HG03135 (cell line): Measurements from ENCODE around the gene L3HYPDH.

Experiments
- ATAC-seq: cut with Tn5 transposase; IDR thresholded peaks from one replicate; pipeline ENCODE4 v1.9.1; 2021; ENCODE audit warnings: mild to moderate bottlenecking, moderate library complexity; ENCODE audit not compliant: unreplicated experiment

L3HYPDH gene

DNA sequence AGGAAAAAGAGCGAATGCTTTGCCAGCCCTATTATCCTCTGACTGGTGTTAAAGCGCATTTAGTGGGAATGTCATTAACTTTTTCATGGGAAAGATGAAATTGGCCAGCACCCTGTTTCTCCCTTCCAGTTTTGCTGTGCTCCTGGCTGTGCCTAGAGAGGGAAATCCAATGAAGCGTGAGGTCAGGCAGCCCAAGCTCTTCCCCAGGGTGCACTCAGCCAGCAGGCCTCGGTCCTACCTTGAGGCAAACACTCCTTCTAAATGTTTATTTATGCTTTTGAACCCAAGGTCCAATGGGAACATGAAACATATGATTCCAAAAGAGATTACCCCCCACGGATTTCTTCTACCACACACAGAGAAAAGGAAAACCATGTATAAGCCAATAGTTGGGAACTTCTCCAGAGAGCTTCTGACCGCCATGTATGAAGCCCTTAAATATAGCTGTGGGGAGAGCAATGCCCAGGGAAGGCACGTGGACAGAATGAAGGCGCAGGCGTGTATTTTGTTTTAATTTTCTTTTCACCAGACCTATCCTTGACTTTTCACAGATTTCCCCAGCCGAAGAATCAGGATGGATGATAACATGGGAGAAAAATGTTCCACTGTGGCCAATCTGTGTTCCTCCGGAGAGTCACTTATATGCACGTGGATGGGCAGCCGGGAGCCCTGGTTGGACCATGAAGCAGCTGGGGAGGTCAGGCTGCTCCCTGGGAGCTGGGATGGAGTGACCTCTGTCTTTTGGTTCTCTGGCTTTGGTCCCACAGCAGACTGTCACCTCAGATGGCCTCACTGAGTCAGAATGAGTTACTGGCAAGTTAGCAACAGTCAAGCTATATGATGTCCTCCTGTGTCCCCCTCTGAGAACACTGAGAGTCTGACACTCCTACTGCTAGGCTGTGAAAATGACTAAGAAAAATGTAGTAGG lies 56.3 kb downstream of the L3HYPDH start:
- ATAC-seq: no peak

DNA sequence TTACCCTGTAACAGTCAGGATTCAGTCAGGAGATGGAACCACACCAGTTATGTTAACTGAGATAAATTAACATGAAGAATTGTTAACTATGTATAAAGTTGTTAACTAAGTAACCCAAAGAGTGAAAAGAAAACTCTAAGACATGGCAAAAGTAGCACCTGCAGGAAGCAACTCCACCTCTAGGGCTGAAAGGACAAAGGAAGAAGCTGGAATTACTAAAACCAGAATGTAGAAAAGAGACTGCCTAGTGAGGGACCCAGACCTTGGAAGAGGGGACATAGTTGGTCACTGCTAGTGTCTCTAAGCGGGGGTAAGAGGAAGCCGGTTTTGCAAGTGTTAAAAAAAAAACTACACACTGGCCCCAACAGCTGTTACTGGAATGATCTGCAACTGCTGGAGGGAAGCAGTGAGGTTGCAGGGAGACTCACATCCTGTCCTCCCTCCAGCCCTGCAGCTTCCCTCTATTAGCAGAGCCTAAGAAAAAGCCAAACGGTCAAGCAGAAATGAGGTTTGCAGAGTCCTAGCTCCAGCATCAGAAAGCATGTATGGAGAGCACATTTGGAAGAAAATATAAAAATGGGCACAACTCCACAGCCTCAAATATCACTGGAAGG lies 58.8 kb downstream of the L3HYPDH start:
- ATAC-seq: no peak

DNA sequence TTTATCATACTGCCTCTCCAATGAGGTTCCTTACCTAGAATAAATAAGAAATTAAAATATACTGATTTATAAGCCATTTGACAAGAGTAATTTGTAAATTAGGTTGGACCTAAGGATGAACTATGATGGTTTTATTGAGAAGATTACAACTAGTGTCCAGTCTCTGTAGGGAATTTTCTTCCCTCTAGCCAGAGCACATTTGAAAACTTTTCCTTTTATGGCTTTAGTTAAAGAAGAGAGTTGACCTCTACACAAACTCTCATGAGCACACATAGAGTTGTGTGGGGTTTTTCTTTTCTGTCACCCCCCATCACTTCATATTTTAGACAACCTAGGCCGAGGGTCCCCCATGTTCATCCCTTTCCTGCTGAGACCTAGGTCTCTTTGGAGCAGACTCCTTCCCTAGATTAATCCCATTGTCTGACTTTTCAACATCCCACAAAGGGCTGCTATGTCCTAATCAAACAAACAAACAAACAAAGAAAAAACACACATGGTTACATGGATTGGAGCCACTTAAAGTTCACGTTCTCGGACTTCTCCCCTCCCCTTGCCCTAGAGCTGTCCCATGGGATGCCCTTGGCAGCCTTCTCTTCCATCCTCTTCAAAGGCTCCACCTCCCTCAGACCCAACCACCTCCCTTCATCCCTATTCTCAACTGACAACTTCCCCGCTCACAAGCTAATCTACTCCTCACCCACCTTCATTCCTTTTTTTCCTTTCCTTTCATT lies 59.7 kb downstream of the L3HYPDH start:
- no peak for ATAC-seq
